H1 (cell line): ENCODE data around the gene RDM1. TPM values are rescaled to one million over a fixed set of nuclear protein-coding genes. Genes with fewer than 3 reads are reported as not detected.

Source experiments
- CBX5 ChIP-seq: fragments of 300-800, 300-1000 bp; sonication (generic); IDR thresholded peaks from 2 replicates; pipeline ENCODE4 v1.7.1; 2016; ENCODE audit warnings: antibody characterized with exemption, low read length, low read depth
- CTCF ChIP-seq, 3 experiments: IDR thresholded peaks; 1 replicate in 2 of 3; 2 replicates in 1 of 3; pipeline versions ENCODE4 v1.5.1 to v1.6.1; 2011; ENCODE audit warnings: low read length in 3 of 3, mild to moderate bottlenecking in 3 of 3, inconsistent platforms in 2 of 3, low read depth in 1 of 3, moderate library complexity in 1 of 3; ENCODE audit not compliant: insufficient read depth in 1 of 3; ENCODE audit errors: control extremely low read depth in 1 of 3
- HDAC6 ChIP-seq: IDR thresholded peaks from one replicate; pipeline ENCODE4 v1.7.1; 2012; ENCODE audit warnings: low read depth, mild to moderate bottlenecking, inconsistent platforms, low read length, moderate library complexity
- KDM4A ChIP-seq: IDR thresholded peaks from one replicate; pipeline ENCODE4 v1.7.1; 2012; ENCODE audit warnings: low read depth, mild to moderate bottlenecking, moderate library complexity, low read length, inconsistent platforms; ENCODE audit not compliant: severe bottlenecking
- KDM5A ChIP-seq: fragments of 200-600 bp; IDR thresholded peaks from 2 replicates; pipeline ENCODE4 v1.7.1; 2012; ENCODE audit warnings: mild to moderate bottlenecking, low read length, inconsistent platforms, mixed read lengths
- POU5F1 ChIP-seq: IDR thresholded peaks from 2 replicates; pipeline ENCODE4 v1.6.1; 2011; ENCODE audit warnings: low read depth, mild to moderate bottlenecking, low read length, moderate library complexity
- USF2 ChIP-seq: IDR thresholded peaks from 2 replicates; pipeline ENCODE4 v1.6.1; 2011; ENCODE audit warnings: low read length, improper control_type of control experiment
- polyA plus RNA-seq, 7 experiments: library from polyadenylated mRNA; depleted of rRNA in 3 of 7; stranded (reverse) in 5 of 7; unstranded in 2 of 7; fragments of >200 nt in 5 of 7; fragments of 200-250 nt in 2 of 7; gene quantifications; 1 replicate in 5 of 7; 2 replicates in 1 of 7; 4 replicates in 1 of 7; pipeline versions ENCODE4 v1.2.1 to v1.2.3, GENCODE V29; 2011 to 2013; ENCODE audit warnings: missing spikeins in 2 of 7, mixed read lengths in 2 of 7
- total RNA-seq: library from RNA; stranded (reverse); fragmentation: NEBNext Ultra II Directional; extraction: Animal tissue kit (Norgen Biotek cat#: 25700); gene quantifications from 2 replicates; pipeline ENCODE4 v1.2.1, GENCODE V29; 2021

The RDM1 gene
- total and polyA plus RNA-seq, 2 of the 8 experiments (the other 6 are each of a cell fraction or from before 2014, with no cell fraction given) = 7.3 to 9.7 TPM

GRCh38 chr17:35909408-35909807 is 21.2 kb downstream of the RDM1 start (continued):
- TF ChIP-seq CTCF (IDR thresholded peaks at IDR 0.05; ENCODE audit: control extremely low read depth in 1 of 3, insufficient read depth in 1 of 3, low read depth in 1 of 3, low read length in 3 of 3) (no peak), USF2 (no peak), POU5F1 (no peak), HDAC6 (no peak), CBX5 (no peak), KDM4A (no peak), KDM5A (no peak)
